ENCODE measurements around the gene STK39. TPM values are rescaled to one million over a fixed set of nuclear protein-coding genes. Genes with fewer than 3 reads are reported as not detected.

Gene STK39
- total RNA-seq, 1 experiment from 2014 or later = 56.9 TPM

- Histone ChIP-seq H3K9me2 (replicated peaks; ENCODE audit: insufficient read depth, low read length) (no peaks in the 10 kb centered on the region), H3K4me1 (ENCODE audit: low read length) (peaks cover 26% of the 10 kb centered on the region), H3K27ac (ENCODE audit: low read length) (no peak overlapping the region), H3K4me3 (ENCODE audit: low read length) (no peak overlapping the region), H3K36me3 (ENCODE audit: insufficient read depth, low read length) (no peaks in the 10 kb centered on the region), H3K9ac (ENCODE audit: low read length) (no peak overlapping the region), H3K9me3 (ENCODE audit: low read length) (no peaks in the 10 kb centered on the region), H3K27me3 (ENCODE audit: low read length) (no peaks in the 10 kb centered on the region), H4K20me1 (ENCODE audit: insufficient read depth, low read depth, low read length) (no peaks in the 10 kb centered on the region), H3K4me2 (ENCODE audit: low read depth, low read length, poor library complexity, severe bottlenecking) (no peak overlapping the region), H3K79me2 (ENCODE audit: low read length) (0 out of 2 replicates have a peak, but pooled peaks cover 3% of the 10 kb centered on the region), H2AFZ (ENCODE audit: low read length) (no peak overlapping the region)
- DNase-seq = no peak
Measured at GRCh38 chr2:167992278-167992677, 255.1 kb downstream of the STK39 start.

DNA sequence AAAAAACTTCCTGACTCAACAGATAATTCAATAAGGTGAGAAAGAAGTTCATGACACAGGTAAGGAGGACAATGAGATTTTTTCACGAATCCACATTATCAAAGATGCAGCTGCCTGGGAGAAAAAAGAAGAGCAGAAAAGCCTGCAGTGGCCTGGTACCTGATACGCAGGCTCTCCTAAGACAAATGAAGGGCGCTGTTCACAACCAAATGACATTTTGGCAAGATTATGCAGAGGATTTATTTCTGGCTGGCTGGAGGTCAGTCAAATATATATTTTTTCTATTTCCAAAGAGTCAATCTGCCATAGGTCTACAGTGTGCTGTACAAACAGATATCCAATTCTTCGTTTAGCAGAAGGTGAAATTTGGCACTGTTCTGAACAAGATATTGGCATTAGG lies 257.3 kb downstream of the STK39 start:
- no peak overlapping the region for H2AFZ ChIP-seq (ENCODE audit: low read length)
- H3K79me2 ChIP-seq (ENCODE audit: low read length) = peaks cover 3% of the 10 kb centered on the region; the same call in 1 of the 2 replicates
- H3K9me3 ChIP-seq (ENCODE audit: low read length) = no peaks in the 10 kb centered on the region
- no peak overlapping the region for H3K4me3 ChIP-seq (ENCODE audit: low read length)
- no peaks in the 10 kb centered on the region for H3K9me2 ChIP-seq (replicated peaks; ENCODE audit: insufficient read depth, low read length)
- no peak overlapping the region for H3K4me2 ChIP-seq (ENCODE audit: low read depth, low read length, poor library complexity, severe bottlenecking)
- no peak overlapping the region for H3K9ac ChIP-seq (ENCODE audit: low read length)
- H3K27ac ChIP-seq (ENCODE audit: low read length) = no peak overlapping the region
- H3K4me1 ChIP-seq (ENCODE audit: low read length) = peaks cover 26% of the 10 kb centered on the region
- no peak for DNase-seq
- no peaks in the 10 kb centered on the region for H3K27me3 ChIP-seq (ENCODE audit: low read length)
- H3K36me3 ChIP-seq (ENCODE audit: insufficient read depth, low read length) = no peaks in the 10 kb centered on the region
- no peaks in the 10 kb centered on the region for H4K20me1 ChIP-seq (ENCODE audit: insufficient read depth, low read depth, low read length)

GRCh38 chr2:167988296-167988695 lies 259.1 kb downstream of the STK39 start:
- H3K4me2 ChIP-seq (ENCODE audit: low read depth, low read length, poor library complexity, severe bottlenecking) = no peak overlapping the region
- DNase-seq = no peak
- peaks cover 3% of the 10 kb centered on the region; the same call in 1 of the 2 replicates for H3K79me2 ChIP-seq (ENCODE audit: low read length)
- no peak overlapping the region for H2AFZ ChIP-seq (ENCODE audit: low read length)
- H3K9me3 ChIP-seq (ENCODE audit: low read length) = no peaks in the 10 kb centered on the region
- H3K36me3 ChIP-seq (ENCODE audit: insufficient read depth, low read length) = no peaks in the 10 kb centered on the region
- no peak overlapping the region for H3K4me3 ChIP-seq (ENCODE audit: low read length)
- H3K4me1 ChIP-seq (ENCODE audit: low read length) = peaks cover 26% of the 10 kb centered on the region
- no peaks in the 10 kb centered on the region for H3K27me3 ChIP-seq (ENCODE audit: low read length)
- H3K27ac ChIP-seq (ENCODE audit: low read length) = no peak overlapping the region
- H3K9me2 ChIP-seq (replicated peaks; ENCODE audit: insufficient read depth, low read length) = no peaks in the 10 kb centered on the region
- no peaks in the 10 kb centered on the region for H4K20me1 ChIP-seq (ENCODE audit: insufficient read depth, low read depth, low read length)
- no peak overlapping the region for H3K9ac ChIP-seq (ENCODE audit: low read length)

- Histone ChIP-seq H3K4me3 (ENCODE audit: low read length) (no peak overlapping the region), H3K4me1 (ENCODE audit: low read length) (peaks cover 26% of the 10 kb centered on the region), H3K9ac (ENCODE audit: low read length) (no peak overlapping the region), H3K27me3 (ENCODE audit: low read length) (no peaks in the 10 kb centered on the region), H3K9me2 (replicated peaks; ENCODE audit: insufficient read depth, low read length) (no peaks in the 10 kb centered on the region), H3K27ac (ENCODE audit: low read length) (no peak overlapping the region), H3K4me2 (ENCODE audit: low read depth, low read length, poor library complexity, severe bottlenecking) (no peak overlapping the region), H3K36me3 (ENCODE audit: insufficient read depth, low read length) (no peaks in the 10 kb centered on the region), H4K20me1 (ENCODE audit: insufficient read depth, low read depth, low read length) (no peaks in the 10 kb centered on the region), H2AFZ (ENCODE audit: low read length) (no peak overlapping the region), H3K9me3 (ENCODE audit: low read length) (no peaks in the 10 kb centered on the region), H3K79me2 (ENCODE audit: low read length) (peaks cover 3% of the 10 kb centered on the region; the same call in 1 of the 2 replicates)
- DNase-seq = no peak
Measured at GRCh38 chr2:167987558-167987957, 259.8 kb downstream of the STK39 start.

GRCh38 chr2:167987026-167987425 lies 260.4 kb downstream of the STK39 start:
- H3K4me3 ChIP-seq (ENCODE audit: low read length) = no peak overlapping the region
- peaks cover 26% of the 10 kb centered on the region for H3K4me1 ChIP-seq (ENCODE audit: low read length)
- no peaks in the 10 kb centered on the region for H3K36me3 ChIP-seq (ENCODE audit: insufficient read depth, low read length)
- no peaks in the 10 kb centered on the region for H3K9me3 ChIP-seq (ENCODE audit: low read length)
- no peaks in the 10 kb centered on the region for H3K9me2 ChIP-seq (replicated peaks; ENCODE audit: insufficient read depth, low read length)
- DNase-seq = no peak
- H3K79me2 ChIP-seq (ENCODE audit: low read length) = peaks cover 3% of the 10 kb centered on the region; the same call in 1 of the 2 replicates
- no peaks in the 10 kb centered on the region for H3K27me3 ChIP-seq (ENCODE audit: low read length)
- H3K4me2 ChIP-seq (ENCODE audit: low read depth, low read length, poor library complexity, severe bottlenecking) = no peak overlapping the region
- H2AFZ ChIP-seq (ENCODE audit: low read length) = no peak overlapping the region
- no peak overlapping the region for H3K27ac ChIP-seq (ENCODE audit: low read length)
- H4K20me1 ChIP-seq (ENCODE audit: insufficient read depth, low read depth, low read length) = no peaks in the 10 kb centered on the region
- no peak overlapping the region for H3K9ac ChIP-seq (ENCODE audit: low read length)

DNA sequence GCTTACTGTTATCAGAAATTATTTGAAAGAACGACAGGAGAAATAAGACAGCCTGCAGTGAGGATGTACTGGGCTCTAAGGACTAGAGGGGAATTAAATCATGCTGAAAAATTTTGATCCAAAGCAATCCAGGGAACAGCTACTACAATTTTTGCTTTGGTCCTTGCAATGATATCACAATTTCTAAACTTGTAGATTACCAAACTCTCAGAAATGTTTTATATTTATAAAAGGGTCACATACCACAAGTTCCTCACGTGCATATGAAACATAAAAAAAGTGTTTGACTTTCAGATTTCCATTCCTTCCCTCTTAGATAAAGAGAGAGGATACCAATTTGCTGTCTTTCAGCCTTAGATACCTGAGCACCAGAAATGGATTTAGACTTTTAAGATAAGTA lies 261.2 kb downstream of the STK39 start:
- peaks cover 26% of the 10 kb centered on the region for H3K4me1 ChIP-seq (ENCODE audit: low read length)
- no peak overlapping the region for H2AFZ ChIP-seq (ENCODE audit: low read length)
- H3K36me3 ChIP-seq (ENCODE audit: insufficient read depth, low read length) = no peaks in the 10 kb centered on the region
- no peaks in the 10 kb centered on the region for H3K27me3 ChIP-seq (ENCODE audit: low read length)
- H3K9ac ChIP-seq (ENCODE audit: low read length) = no peak overlapping the region
- no peaks in the 10 kb centered on the region for H3K9me3 ChIP-seq (ENCODE audit: low read length)
- H3K4me2 ChIP-seq (ENCODE audit: low read depth, low read length, poor library complexity, severe bottlenecking) = no peak overlapping the region
- H3K9me2 ChIP-seq (replicated peaks; ENCODE audit: insufficient read depth, low read length) = no peaks in the 10 kb centered on the region
- H3K4me3 ChIP-seq (ENCODE audit: low read length) = no peak overlapping the region
- no peak for DNase-seq
- H4K20me1 ChIP-seq (ENCODE audit: insufficient read depth, low read depth, low read length) = no peaks in the 10 kb centered on the region
- H3K27ac ChIP-seq (ENCODE audit: low read length) = no peak overlapping the region
- peaks cover 3% of the 10 kb centered on the region; the same call in 1 of the 2 replicates for H3K79me2 ChIP-seq (ENCODE audit: low read length)

GRCh38 chr2:167981945-167982344 lies 265.4 kb downstream of the STK39 start:
- Histone ChIP-seq H3K79me2 (ENCODE audit: low read length) (no peaks in the 10 kb centered on the region; the same call in 1 of the 2 replicates), H2AFZ (ENCODE audit: low read length) (no peak overlapping the region), H3K27ac (ENCODE audit: low read length) (no peak overlapping the region), H3K27me3 (ENCODE audit: low read length) (no peaks in the 10 kb centered on the region), H4K20me1 (ENCODE audit: insufficient read depth, low read depth, low read length) (no peaks in the 10 kb centered on the region), H3K4me3 (ENCODE audit: low read length) (no peak overlapping the region), H3K9me3 (ENCODE audit: low read length) (no peaks in the 10 kb centered on the region), H3K9ac (ENCODE audit: low read length) (no peak overlapping the region), H3K4me2 (ENCODE audit: low read depth, low read length, poor library complexity, severe bottlenecking) (no peak overlapping the region), H3K36me3 (ENCODE audit: insufficient read depth, low read length) (0 out of 2 replicates have a peak, but pooled peaks cover 3% of the 10 kb centered on the region), H3K4me1 (ENCODE audit: low read length) (no peaks in the 10 kb centered on the region), H3K9me2 (replicated peaks; ENCODE audit: insufficient read depth, low read length) (no peaks in the 10 kb centered on the region)
- DNase-seq = no peak

GRCh38 chr2:167980439-167980838 lies 267.0 kb downstream of the STK39 start:
- Histone ChIP-seq H3K27ac (ENCODE audit: low read length) (no peak overlapping the region), H2AFZ (ENCODE audit: low read length) (no peak overlapping the region), H3K4me1 (ENCODE audit: low read length) (no peaks in the 10 kb centered on the region), H3K9me3 (ENCODE audit: low read length) (no peaks in the 10 kb centered on the region), H3K9me2 (replicated peaks; ENCODE audit: insufficient read depth, low read length) (no peaks in the 10 kb centered on the region), H3K79me2 (ENCODE audit: low read length) (no peaks in the 10 kb centered on the region), H3K4me3 (ENCODE audit: low read length) (no peak overlapping the region), H3K36me3 (ENCODE audit: insufficient read depth, low read length) (peaks cover 7% of the 10 kb centered on the region; the same call in 1 of the 2 replicates), H3K4me2 (ENCODE audit: low read depth, low read length, poor library complexity, severe bottlenecking) (no peak overlapping the region), H3K27me3 (ENCODE audit: low read length) (no peaks in the 10 kb centered on the region), H4K20me1 (ENCODE audit: insufficient read depth, low read depth, low read length) (no peaks in the 10 kb centered on the region), H3K9ac (ENCODE audit: low read length) (no peak overlapping the region)
- no peak for DNase-seq

All from Karpas-422 (cell line).